Neuronal stem cell (in vitro differentiated cells): Measurements from ENCODE around the gene BLM.

Experiments used
- DNase-seq: peaks from one replicate; pipeline ENCODE4 v3.0.0-alpha.2; 2013; ENCODE audit warnings: low spot score
- H2AFZ ChIP-seq: one replicate; pipeline ENCODE4 v1.6.1; 2013; ENCODE audit warnings: mild to moderate bottlenecking, low read length, inconsistent platforms
- H2AK5ac ChIP-seq: 2 replicates; pipeline ENCODE4 v1.6.1; 2013; ENCODE audit warnings: low read depth, mild to moderate bottlenecking, inconsistent platforms, low read length, moderate library complexity, mixed read lengths
- H2BK120ac ChIP-seq: 2 replicates; pipeline ENCODE4 v1.6.1; 2013; ENCODE audit warnings: low read depth, mild to moderate bottlenecking, inconsistent platforms, low read length, moderate library complexity, mixed read lengths
- H2BK12ac ChIP-seq: one replicate; pipeline ENCODE4 v1.6.1; 2013; ENCODE audit warnings: low read length, inconsistent platforms
- H2BK15ac ChIP-seq: 2 replicates; pipeline ENCODE4 v1.6.1; 2013; ENCODE audit warnings: mild to moderate bottlenecking, low read length, inconsistent platforms, mixed read lengths
- H2BK5ac ChIP-seq: one replicate; pipeline ENCODE4 v1.6.1; 2013; ENCODE audit warnings: inconsistent platforms, mild to moderate bottlenecking, low read length, moderate library complexity
- H3K14ac ChIP-seq: one replicate; pipeline ENCODE4 v1.6.1; 2013; ENCODE audit warnings: low read length, inconsistent platforms
- H3K18ac ChIP-seq: 2 replicates; pipeline ENCODE4 v1.6.1; 2013; ENCODE audit warnings: low read length, inconsistent platforms
- H3K23ac ChIP-seq: 2 replicates; pipeline ENCODE4 v1.6.1; 2013; ENCODE audit warnings: low read depth, mild to moderate bottlenecking, mixed read lengths, low read length, inconsistent platforms; ENCODE audit not compliant: poor library complexity
- H3K27ac ChIP-seq: replicated peaks from 3 replicates; pipeline ENCODE4 v1.5.1; 2013; ENCODE audit warnings: low read length, inconsistent platforms
- H3K27me3 ChIP-seq, 3 experiments: 2 replicates each; pipeline ENCODE4 v1.6.1; 2013; ENCODE audit warnings: low read length in 3 of 3, mild to moderate bottlenecking in 2 of 3, inconsistent platforms in 1 of 3, low read depth in 1 of 3, mixed read lengths in 1 of 3, moderate library complexity in 1 of 3; ENCODE audit not compliant: control insufficient read depth in 3 of 3, insufficient read depth in 3 of 3
- H3K36me3 ChIP-seq, 2 donors: replicated peaks in 1 of 2; 2 replicates each; pipeline ENCODE4 v1.6.1; 2013; ENCODE audit warnings: low read length in 2 of 2; ENCODE audit not compliant: control insufficient read depth in 2 of 2, insufficient read depth in 2 of 2
- H3K4ac ChIP-seq: 2 replicates; pipeline ENCODE4 v1.6.1; 2013; ENCODE audit warnings: inconsistent platforms, mild to moderate bottlenecking, low read length, moderate library complexity
- H3K4me1 ChIP-seq, 2 donors: 1 replicate in 1 of 2; 2 replicates in 1 of 2; pipeline ENCODE4 v1.6.1; 2013; ENCODE audit warnings: low read length in 2 of 2, low read depth in 1 of 2; ENCODE audit not compliant: control insufficient read depth in 2 of 2, insufficient read depth in 1 of 2
- H3K4me2 ChIP-seq: one replicate; pipeline ENCODE4 v1.6.1; 2013; ENCODE audit warnings: mild to moderate bottlenecking, low read length, inconsistent platforms; ENCODE audit not compliant: insufficient read depth, poor library complexity, severe bottlenecking
- H3K4me3 ChIP-seq, 2 donors: 2 replicates each; pipeline ENCODE4 v1.5.1; 2013; ENCODE audit warnings: low read length in 2 of 2, mild to moderate bottlenecking in 2 of 2, inconsistent platforms in 1 of 2, moderate library complexity in 1 of 2
- H3K79me1 ChIP-seq: one replicate; pipeline ENCODE4 v1.6.1; 2013; ENCODE audit warnings: low read depth, mild to moderate bottlenecking, inconsistent platforms, low read length, moderate library complexity
- H3K9ac ChIP-seq: one replicate; pipeline ENCODE4 v1.6.1; 2013; ENCODE audit warnings: mild to moderate bottlenecking, low read depth, low read length, inconsistent platforms; ENCODE audit not compliant: poor library complexity
- H3K9me3 ChIP-seq, 2 donors: replicated peaks in 1 of 2; 2 replicates each; pipeline versions ENCODE3 to v1.6.1; 2013; ENCODE audit warnings: low read length in 2 of 2, mild to moderate bottlenecking in 2 of 2, inconsistent platforms in 1 of 2, low read depth in 1 of 2, mixed read lengths in 1 of 2, moderate library complexity in 1 of 2; ENCODE audit not compliant: control insufficient read depth in 2 of 2, insufficient read depth in 1 of 2
- H4K8ac ChIP-seq: one replicate; pipeline ENCODE4 v1.6.1; 2013; ENCODE audit warnings: low read depth, mild to moderate bottlenecking, inconsistent platforms, low read length, moderate library complexity
- H4K91ac ChIP-seq: one replicate; pipeline ENCODE4 v1.6.1; 2013; ENCODE audit warnings: low read length, low read depth, mild to moderate bottlenecking, inconsistent platforms; ENCODE audit not compliant: poor library complexity
- WGBS, 2 donors: extraction: QIAGEN DNeasy Blood & Tissue Kit; methylation state at CpG; one replicate each; pipeline ENCODE4 v1.1.7; 2013; ENCODE audit warnings: missing lambda C conversion rate in 2 of 2, mixed read lengths in 1 of 2; ENCODE audit not compliant: insufficient read length in 2 of 2, insufficient replicate concordance in 1 of 2; ENCODE audit errors: extremely low coverage in 2 of 2; 5-methylcytosine and 5-hydroxymethylcytosine counted together

BLM gene

DNA sequence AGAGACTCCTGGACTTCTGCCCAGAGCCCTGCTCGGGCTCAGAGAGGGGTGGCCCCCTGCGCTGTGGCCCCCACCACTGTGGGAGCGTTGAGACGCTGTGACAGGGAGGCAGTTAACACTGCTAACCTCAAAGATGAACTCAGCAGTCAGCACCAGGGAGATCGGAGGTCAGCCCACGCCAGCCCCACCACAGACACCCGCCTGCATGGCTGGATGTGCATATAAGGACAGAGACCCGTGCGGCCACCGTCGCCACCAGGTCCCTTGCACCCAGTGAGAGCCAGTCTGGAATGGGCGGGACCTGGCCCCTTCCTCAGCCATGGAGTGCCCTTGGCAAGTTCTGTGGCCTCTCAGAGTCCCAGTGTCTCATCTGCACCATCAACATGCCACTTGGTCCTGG is 102.7 kb downstream of the BLM start:
- Histone ChIP-seq H3K9me3 (no peaks in the 10 kb centered on the region), H3K14ac (peak overlapping the region; percentile 47), H3K18ac (no peak overlapping the region), H4K91ac (no peak overlapping the region), H2BK120ac (no peak overlapping the region), H3K4ac (peak overlapping the region; percentile 66), H3K27ac (no peak overlapping the region), H3K36me3 (peaks cover 9 to 15% of the 10 kb centered on the region in 2 donors), H2BK5ac (no peak overlapping the region), H3K9ac (no peak overlapping the region), H4K8ac (no peak overlapping the region), H3K4me2 (no peak overlapping the region), H2BK15ac (no peak overlapping the region), H2AK5ac (peak overlapping the region; percentile 81), H3K79me1 (no peaks in the 10 kb centered on the region), H3K27me3 (peaks cover 0 to 7% (median 0%) of the 10 kb centered on the region in 3 experiments), H2BK12ac (no peak overlapping the region), H3K23ac (no peak overlapping the region), H3K4me3 (no peak overlapping the region), H3K4me1 (peaks cover 0 to 2% of the 10 kb centered on the region in 2 donors), H2AFZ (no peak overlapping the region)
- no peak for DNase-seq
- WGBS, 2 donors, result no CpG with 5 or more reads among the region's 12 CpGs

DNA sequence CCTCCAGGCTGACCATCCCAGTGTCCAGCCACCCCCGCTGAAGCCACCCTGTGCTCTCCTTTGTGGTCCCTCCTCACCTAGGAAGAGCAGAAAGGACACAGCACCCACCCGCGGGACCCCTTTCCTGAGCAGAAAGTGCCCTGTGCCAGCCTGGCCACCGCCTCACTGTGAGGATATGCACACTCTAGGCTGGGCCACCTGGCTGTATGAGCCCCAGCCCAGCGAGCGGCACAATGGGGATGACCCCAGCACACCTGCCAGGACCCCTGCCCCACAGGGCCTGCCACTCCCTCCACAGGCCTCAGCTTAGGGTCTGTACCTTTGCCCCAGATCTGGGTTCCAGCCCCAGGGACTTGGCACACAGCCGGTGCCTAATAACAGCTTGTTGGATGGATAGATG is 103.3 kb downstream of the BLM start:
- Histone ChIP-seq H3K4me3 (no peak overlapping the region), H2AK5ac (peak overlapping the region; percentile 40), H4K91ac (no peak overlapping the region), H2BK15ac (no peak overlapping the region), H2BK12ac (no peak overlapping the region), H3K9ac (peak overlapping the region; percentile 32), H3K27me3 (peaks cover 0 to 7% (median 0%) of the 10 kb centered on the region in 3 experiments), H3K36me3 (peaks cover 5 to 9% of the 10 kb centered on the region in 2 donors), H2AFZ (no peak overlapping the region), H3K4ac (no peak overlapping the region), H3K14ac (peak overlapping the region; percentile 10), H4K8ac (peak overlapping the region; percentile 92), H2BK120ac (no peak overlapping the region), H3K23ac (no peak overlapping the region), H2BK5ac (peak overlapping the region; percentile 20), H3K27ac (no peak overlapping the region), H3K4me2 (no peak overlapping the region), H3K4me1 (peaks cover 0 to 2% of the 10 kb centered on the region in 2 donors), H3K79me1 (no peaks in the 10 kb centered on the region), H3K18ac (peak overlapping the region; percentile 21), H3K9me3 (no peaks in the 10 kb centered on the region)
- no CpG with 5 or more reads among the region's 7 CpGs for WGBS, 2 donors
- DNase-seq, result no peak

DNA sequence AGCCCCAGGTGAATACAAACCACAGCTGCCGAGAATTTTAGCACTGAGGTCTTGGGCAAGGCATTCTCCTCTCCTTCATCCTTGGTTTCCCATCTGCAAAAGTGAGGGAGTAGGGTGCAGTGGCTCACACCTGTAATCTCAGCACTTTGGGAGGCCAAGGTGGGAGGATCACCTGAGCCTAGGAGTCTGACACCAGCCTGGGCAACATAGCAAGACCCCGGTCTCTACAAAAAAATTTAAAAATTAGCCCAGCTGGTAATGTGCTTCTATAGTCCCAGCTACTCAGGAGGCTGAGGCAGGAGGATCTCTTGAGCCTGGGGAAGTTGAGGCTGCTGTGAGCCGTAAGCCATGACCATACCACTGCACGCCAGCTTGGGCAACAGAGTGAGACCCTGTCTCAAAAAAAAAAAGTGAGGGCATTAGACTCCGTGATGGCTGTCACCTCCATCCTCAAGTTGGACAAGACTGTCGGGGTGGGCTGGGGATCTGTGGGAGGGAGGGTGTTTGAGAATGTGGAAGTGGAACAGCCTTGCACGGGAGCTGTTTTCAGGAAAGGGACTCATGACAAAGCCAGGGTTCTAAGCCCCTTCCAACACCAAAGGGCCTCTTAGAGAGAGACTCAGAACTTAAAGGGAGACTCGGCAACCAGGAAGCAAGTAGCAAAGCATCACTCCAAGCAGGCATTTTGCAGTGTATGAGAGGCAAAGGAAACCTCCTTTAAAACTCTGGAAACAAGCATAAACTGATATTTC is 105.2 kb downstream of the BLM start:
- Histone ChIP-seq H3K4me1 (no peaks in the 10 kb centered on the region), H3K4me2 (no peak overlapping the region), H3K18ac (no peak overlapping the region), H4K8ac (peak overlapping the region; percentile 82), H2BK5ac (no peak overlapping the region), H3K9me3 (no peaks in the 10 kb centered on the region), H4K91ac (no peak overlapping the region), H3K14ac (no peak overlapping the region), H3K36me3 (no peaks in the 10 kb centered on the region), H3K23ac (no peak overlapping the region), H3K4ac (no peak overlapping the region), H3K4me3 (no peak overlapping the region), H2BK12ac (no peak overlapping the region), H3K27ac (no peak overlapping the region), H2AFZ (no peak overlapping the region), H3K79me1 (no peaks in the 10 kb centered on the region), H3K9ac (no peak overlapping the region), H2BK15ac (no peak overlapping the region), H3K27me3 (peaks cover 0 to 7% (median 0%) of the 10 kb centered on the region in 3 experiments), H2BK120ac (no peak overlapping the region), H2AK5ac (no peak overlapping the region)
- no peak for DNase-seq
- no CpG with 5 or more reads among the region's 8 CpGs for WGBS, 2 donors

DNA sequence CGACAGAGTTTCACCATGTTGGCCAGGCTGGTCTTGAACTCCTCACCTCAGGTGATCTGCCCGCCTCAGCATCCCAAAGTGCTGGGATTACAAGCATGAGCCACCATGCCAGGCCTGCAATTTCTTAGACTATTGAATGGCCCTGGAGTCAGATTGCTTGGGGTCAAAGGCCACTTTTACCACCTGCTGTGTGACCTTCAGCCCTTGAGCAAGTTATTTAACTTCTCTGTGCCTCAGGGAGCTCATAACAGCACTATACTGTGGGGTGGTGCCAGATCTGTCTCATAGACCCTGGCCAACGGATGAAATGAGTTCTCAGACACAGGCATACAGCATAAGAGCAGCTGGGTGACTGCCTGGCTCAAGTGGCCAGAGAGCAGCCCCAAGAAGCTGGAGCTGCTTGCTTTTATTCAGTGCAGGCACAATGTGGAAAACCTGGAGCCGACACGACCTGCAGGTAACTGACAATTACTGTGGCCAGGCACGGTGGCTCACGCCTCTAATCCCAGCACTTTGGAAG is 106.4 kb downstream of the BLM start:
- Histone ChIP-seq H3K79me1 (no peaks in the 10 kb centered on the region), H3K4ac (no peak overlapping the region), H2BK120ac (no peak overlapping the region), H4K8ac (no peak overlapping the region), H3K9me3 (no peaks in the 10 kb centered on the region), H3K14ac (no peak overlapping the region), H3K27me3 (peaks cover 0 to 7% (median 0%) of the 10 kb centered on the region in 3 experiments), H3K27ac (no peak overlapping the region), H2AFZ (no peak overlapping the region), H3K36me3 (no peaks in the 10 kb centered on the region), H3K4me2 (no peak overlapping the region), H4K91ac (no peak overlapping the region), H3K4me3 (no peak overlapping the region), H2AK5ac (no peak overlapping the region), H2BK5ac (no peak overlapping the region), H3K23ac (no peak overlapping the region), H2BK12ac (no peak overlapping the region), H3K18ac (no peak overlapping the region), H3K4me1 (no peaks in the 10 kb centered on the region), H2BK15ac (no peak overlapping the region), H3K9ac (no peak overlapping the region)
- WGBS, 2 donors, result no CpG with 5 or more reads among the region's 7 CpGs
- no peak for DNase-seq
